Transverse colon (tissue), 4 donors: ENCODE measurements around the gene PTRH1. TPM values are rescaled to one million over a fixed set of nuclear protein-coding genes. Genes with fewer than 3 reads are reported as not detected.

Experiments
- DNase-seq: peaks from one replicate; pipeline ENCODE4 v3.0.0-alpha.2; 2019
- H3K27ac ChIP-seq, 4 donors: fragments of 200-600 bp; sonication (generic); 2 replicates each; pipeline ENCODE4 v1.5.1; 2016 to 2018; ENCODE audit warnings: inconsistent platforms in 4 of 4
- H3K27me3 ChIP-seq: fragments of 200-600 bp; sonication (generic); 2 replicates; pipeline ENCODE4 v1.5.1; 2017; ENCODE audit warnings: inconsistent platforms
- H3K36me3 ChIP-seq, 4 donors: fragments of 200-600 bp; sonication (generic); 2 replicates each; pipeline ENCODE4 v1.5.1; 2017 to 2019; ENCODE audit warnings: inconsistent platforms in 4 of 4
- H3K4me1 ChIP-seq, 4 donors: fragments of 200-600 bp; sonication (generic); 2 replicates each; pipeline ENCODE4 v1.5.1; 2017 to 2020; ENCODE audit warnings: inconsistent platforms in 4 of 4
- H3K4me3 ChIP-seq, 4 donors: fragments of 200-600 bp; sonication (generic); 1 replicate in 1 of 4; 2 replicates in 3 of 4; pipeline versions ENCODE4 v1.5.1 to v1.6.1; 2017 to 2019; ENCODE audit warnings: inconsistent platforms in 4 of 4
- H3K9me3 ChIP-seq, 2 donors: fragments of 200-600 bp; sonication (generic); 2 replicates each; pipeline ENCODE4 v1.5.1; 2017 to 2019; ENCODE audit warnings: inconsistent platforms in 2 of 2
- CTCF ChIP-seq, 5 experiments: fragments of 200-600 bp in 3 of 5; fragments of 450-650 bp in 2 of 5; sonication (generic) in 3 of 5; IDR thresholded peaks; 1 replicate in 2 of 5; 2 replicates in 3 of 5; pipeline ENCODE4 v1.5.1; 2016 to 2017; ENCODE audit warnings: antibody characterized with exemption in 5 of 5, inconsistent platforms in 3 of 5, mild to moderate bottlenecking in 2 of 5, moderate library complexity in 1 of 5
- EP300 ChIP-seq: sonication (generic); formaldehyde crosslinking; IDR thresholded peaks from one replicate; pipeline ENCODE4 v1.6.1; 2017; ENCODE audit warnings: antibody characterized with exemption, low read depth
- POLR2A ChIP-seq: fragments of 450-650 bp; IDR thresholded peaks from one replicate; pipeline ENCODE4 v1.6.1; 2016; ENCODE audit warnings: antibody characterized with exemption, mild to moderate bottlenecking, moderate library complexity
- POLR2AphosphoS5 ChIP-seq, 3 donors: sonication (generic); formaldehyde crosslinking; IDR thresholded peaks; one replicate each; pipeline ENCODE4 v1.6.1; 2016; ENCODE audit warnings: antibody characterized with exemption in 3 of 3
- WGBS, 2 donors: methylation state at CpG; one replicate each; pipeline ENCODE4 v1.1.5; 2018; ENCODE audit warnings: low coverage in 1 of 2; 5-methylcytosine and 5-hydroxymethylcytosine counted together
- in situ Hi-C, 4 donors: fragments of 200-750 bp; cut with MboI; loops; one replicate each; pipeline versions ENCODE4 v1.15.0 to v1.15.1; 2017; ENCODE audit warnings: low sequenced_read_pairs in 3 of 4, low pct_ligation_motif_present in 1 of 4, low pct_unique_long_range_greater_than_20kb in 1 of 4
- intact Hi-C: fragments of 100-400 bp; cut with DNase I; formaldehyde crosslinking; loops from one replicate; pipeline ENCODE4 v1.15.1; 2023; ENCODE audit warnings: low total_unique reads
- total RNA-seq, 4 donors: library from RNA; depleted of rRNA; stranded (reverse); fragments of >200 nt; gene quantifications; one replicate each; pipeline ENCODE4 v1.1.0, GENCODE V29; 2016

The PTRH1 gene
- total RNA-seq, 4 donors from 2014 or later: 2.4 to 9.7 (median 6.2) TPM

GRCh38 chr9:127742435-127743088 is 27.1 kb upstream of the PTRH1 start:
- H3K36me3 ChIP-seq: no peaks in the 10 kb centered on the region
- peaks cover 31% of the 10 kb centered on the region for H3K27me3 ChIP-seq
- H3K4me1 ChIP-seq: peaks cover 0 to 16% (median 9%) of the 10 kb centered on the region in 4 donors
- intact Hi-C loops (no loop called here), in situ Hi-C loops (loop anchor here in 2 of 4 donors (25.0 kb wide), 2 partner anchors 155 to 230 kb away; no protein-coding TSS in a partner anchor)
- no peak overlapping the region for H3K27ac ChIP-seq
- 47 to 50% methylated on average over 3 to 33 of the region's 33 CpGs for WGBS, 2 donors
- no peaks in the 10 kb centered on the region for H3K9me3 ChIP-seq
- TF ChIP-seq POLR2A (no peak), CTCF (IDR thresholded peaks at IDR 0.05) (no peak), EP300 (no peak), POLR2AphosphoS5 (IDR thresholded peaks at IDR 0.05) (no peak)
- no peak overlapping the region for H3K4me3 ChIP-seq
- DNase-seq: no peak

- Histone ChIP-seq H3K9me3 (no peaks in the 10 kb centered on the region), H3K4me3 (no peak overlapping the region), H3K36me3 (no peaks in the 10 kb centered on the region), H3K27me3 (peaks cover 26% of the 10 kb centered on the region), H3K4me1 (peaks cover 0 to 16% (median 9%) of the 10 kb centered on the region in 4 donors), H3K27ac (no peak overlapping the region)
- DNase-seq: peak; percentile 54
- 42 to 56% methylated on average over 12 to 35 of the region's 38 CpGs for WGBS, 2 donors
- intact Hi-C loops (no loop called here), in situ Hi-C loops (loop anchor here in 2 of 4 donors (25.0 kb wide), 2 partner anchors 155 to 230 kb away; no protein-coding TSS in a partner anchor)
- no peak for TF ChIP-seq CTCF (IDR thresholded peaks at IDR 0.05)
- TF ChIP-seq EP300: no peak
- TF ChIP-seq POLR2A: no peak
- TF ChIP-seq POLR2AphosphoS5 (IDR thresholded peaks at IDR 0.05): no peak
Measured at GRCh38 chr9:127741831-127742434, 26.5 kb upstream of the PTRH1 start.

- no peaks in the 10 kb centered on the region for H3K9me3 ChIP-seq
- no peak for TF ChIP-seq POLR2AphosphoS5 (IDR thresholded peaks at IDR 0.05)
- no peak for TF ChIP-seq POLR2A
- TF ChIP-seq CTCF (IDR thresholded peaks at IDR 0.05): no peak
- no peak for TF ChIP-seq EP300
- H3K27me3 ChIP-seq: peaks cover 26% of the 10 kb centered on the region
- H3K36me3 ChIP-seq: no peaks in the 10 kb centered on the region
- H3K4me1 ChIP-seq: peaks cover 0 to 19% (median 11%) of the 10 kb centered on the region in 4 donors
- peak overlapping the region; percentile 17 to 59 (median 34) for H3K27ac ChIP-seq
- WGBS, 2 donors: 82% methylated on average over 19 of the region's 19 CpGs; no CpG with 5 or more reads in 1 of the 2 donors
- H3K4me3 ChIP-seq: no peak overlapping the region
- in situ Hi-C loops: loop anchor here (5.0 to 25.0 kb wide), 6 partner anchors 43 to 227 kb away; no protein-coding TSS in a partner anchor
- DNase-seq: no peak
- intact Hi-C loops: loop anchor here (5.0 to 10.0 kb wide), 2 partner anchors 183 to 235 kb away; no protein-coding TSS in a partner anchor
Measured at GRCh38 chr9:127739614-127740330, 24.3 kb upstream of the PTRH1 start.

- Histone ChIP-seq H3K4me1 (peaks cover 6 to 28% (median 20%) of the 10 kb centered on the region in 4 donors), H3K27ac (no peak overlapping the region), H3K4me3 (no peak overlapping the region), H3K9me3 (no peaks in the 10 kb centered on the region), H3K36me3 (no peaks in the 10 kb centered on the region), H3K27me3 (peaks cover 24% of the 10 kb centered on the region)
- TF ChIP-seq POLR2AphosphoS5 (IDR thresholded peaks at IDR 0.05) (no peak), CTCF (IDR thresholded peaks at IDR 0.05) (no peak), POLR2A (no peak), EP300 (no peak)
- in situ Hi-C loops (loop anchor here (5.0 to 25.0 kb wide), 6 partner anchors 44 to 226 kb away; no protein-coding TSS in a partner anchor), intact Hi-C loops (loop anchor here (5.0 to 10.0 kb wide), 2 partner anchors 184 to 234 kb away; no protein-coding TSS in a partner anchor)
- DNase-seq: no peak
- 79 to 93% methylated on average over 2 to 13 of the region's 13 CpGs for WGBS, 2 donors
Measured at GRCh38 chr9:127738666-127739065, 23.2 kb upstream of the PTRH1 start.
